KOPT-K1 (cell line): ENCODE measurements around the gene OR4L1.
"Not testable (repeated sequence)": the region's sequence is repeated elsewhere in the genome, so short reads cannot be mapped to it uniquely, and the experiment has no call there.

ENCODE experiments used
- H3K27ac ChIP-seq: fragments of 200-600 bp; sonication (generic); 2 replicates; pipeline ENCODE4 v1.5.1; 2016; ENCODE audit warnings: antibody characterized with exemption, mild to moderate bottlenecking, low read depth, low read length; ENCODE audit not compliant: poor library complexity, severe bottlenecking
- H3K36me3 ChIP-seq: fragments of 200-600 bp; sonication (generic); 2 replicates; pipeline ENCODE4 v1.5.1; 2017; ENCODE audit warnings: antibody characterized with exemption, mild to moderate bottlenecking, low read length, moderate library complexity; ENCODE audit not compliant: insufficient read depth
- H3K9me3 ChIP-seq: fragments of 200-600 bp; sonication (generic); 2 replicates; pipeline ENCODE4 v1.5.1; 2017; ENCODE audit warnings: antibody characterized with exemption, low read length, mild to moderate bottlenecking; ENCODE audit not compliant: insufficient read depth, poor library complexity, severe bottlenecking

Gene OR4L1, protein sequence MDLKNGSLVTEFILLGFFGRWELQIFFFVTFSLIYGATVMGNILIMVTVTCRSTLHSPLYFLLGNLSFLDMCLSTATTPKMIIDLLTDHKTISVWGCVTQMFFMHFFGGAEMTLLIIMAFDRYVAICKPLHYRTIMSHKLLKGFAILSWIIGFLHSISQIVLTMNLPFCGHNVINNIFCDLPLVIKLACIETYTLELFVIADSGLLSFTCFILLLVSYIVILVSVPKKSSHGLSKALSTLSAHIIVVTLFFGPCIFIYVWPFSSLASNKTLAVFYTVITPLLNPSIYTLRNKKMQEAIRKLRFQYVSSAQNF

DNA sequence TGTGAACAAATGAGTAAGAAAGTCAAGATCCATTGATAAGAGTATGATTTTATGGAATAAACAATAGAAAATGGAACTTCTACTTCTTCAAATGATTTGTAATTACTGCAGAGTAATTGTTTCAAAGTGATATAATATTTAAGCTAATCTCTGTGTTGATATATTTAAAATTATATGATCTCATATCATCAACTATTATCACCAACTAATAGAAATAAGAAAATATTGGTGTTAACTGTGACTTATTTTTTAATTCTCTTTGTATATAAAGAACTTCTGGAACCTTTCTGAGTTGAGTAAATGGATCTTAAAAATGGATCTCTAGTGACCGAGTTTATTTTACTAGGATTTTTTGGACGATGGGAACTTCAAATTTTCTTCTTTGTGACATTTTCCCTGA is at the start of gene OR4L1:
Gene OR4L1, plus strand, starts transcription at position 301 of the 400 bp plus-strand sequence. Its CDS starts 0 bp downstream, at position 301.
- Histone ChIP-seq H3K27ac (no peak within 1 kb of the TSS), H3K9me3 (no peaks in the 10 kb centered on the region), H3K36me3 (no peaks in the 10 kb centered on the region)

DNA sequence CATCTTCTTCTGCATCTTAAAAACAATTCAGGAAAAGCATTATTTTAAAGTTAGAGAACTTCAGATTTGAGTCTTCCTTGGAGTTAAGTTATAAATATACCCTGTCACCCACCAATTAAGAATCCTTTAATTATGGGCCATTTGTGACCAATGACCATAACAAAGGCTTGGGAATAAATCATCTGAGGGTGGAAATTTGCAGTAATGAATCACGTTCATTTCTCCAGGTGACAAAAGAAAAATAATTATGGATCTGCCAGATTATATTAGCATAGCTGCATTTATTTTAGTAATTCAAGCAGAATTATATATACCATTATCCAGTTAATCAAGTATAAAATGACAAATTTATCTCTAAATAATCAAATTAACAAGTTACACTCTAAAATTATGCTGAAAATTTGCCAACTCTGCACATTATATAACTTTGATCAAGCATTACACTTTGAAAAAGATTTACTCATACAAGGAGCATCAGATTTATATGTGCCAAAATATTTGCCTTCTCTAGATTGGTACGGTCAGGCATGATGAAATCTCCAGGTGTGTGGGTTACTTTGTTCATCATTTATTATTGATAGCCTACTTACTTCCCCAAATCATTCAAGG is 40.5 kb upstream of the OR4L1 start, which contains the start of gene OR4K14:
Gene OR4K14, minus strand, starts transcription at position 51 of the 609 bp plus-strand sequence. CDS start 4,114 bp downstream, outside the sequence.
- Histone ChIP-seq H3K36me3 (no peaks in the 10 kb centered on the region), H3K9me3 (no peaks in the 10 kb centered on the region), H3K27ac (no peak within 1 kb of the TSS)

DNA sequence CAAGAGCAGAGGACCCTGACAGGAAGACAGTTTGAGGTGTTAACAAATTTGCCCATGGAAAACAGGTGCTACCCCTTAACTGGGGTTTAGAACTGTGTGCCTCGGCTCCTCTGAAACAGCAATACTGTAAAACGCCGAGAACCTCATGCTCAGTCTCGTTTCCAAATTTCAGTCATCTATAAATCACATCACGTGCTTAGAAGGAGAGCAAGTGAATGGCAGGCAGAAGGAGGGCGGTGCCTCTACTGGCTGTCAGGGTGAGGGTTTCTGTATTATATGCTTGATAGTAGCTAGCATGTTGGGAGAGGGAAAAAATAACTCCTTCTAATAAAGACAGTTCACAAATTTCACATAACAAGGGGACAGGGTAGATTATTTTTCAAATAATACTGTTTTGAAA is 28.8 kb upstream of the OR4L1 start:
- Histone ChIP-seq H3K27ac (no peak overlapping the region), H3K9me3 (no peaks in the 10 kb centered on the region), H3K36me3 (no peaks in the 10 kb centered on the region)

DNA sequence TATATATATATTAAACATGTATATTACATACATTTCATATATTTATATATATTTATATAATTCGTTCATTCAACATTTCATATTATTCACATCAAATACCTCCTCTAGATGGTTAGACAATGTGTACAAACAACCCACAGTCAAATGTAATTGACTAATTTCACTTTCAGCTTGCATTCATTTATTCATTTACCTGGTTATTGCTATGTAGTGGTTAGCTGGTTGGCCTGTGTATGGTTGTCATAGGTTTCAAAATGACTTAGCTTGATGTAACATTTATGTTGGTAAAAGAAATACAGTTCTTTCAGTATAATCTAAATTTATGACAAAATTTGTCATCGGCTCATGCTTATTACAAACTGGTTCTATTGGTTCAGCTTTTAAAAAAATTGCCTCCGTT is 24.4 kb upstream of the OR4L1 start:
- no peaks in the 10 kb centered on the region for H3K9me3 ChIP-seq
- no peaks in the 10 kb centered on the region for H3K36me3 ChIP-seq

DNA sequence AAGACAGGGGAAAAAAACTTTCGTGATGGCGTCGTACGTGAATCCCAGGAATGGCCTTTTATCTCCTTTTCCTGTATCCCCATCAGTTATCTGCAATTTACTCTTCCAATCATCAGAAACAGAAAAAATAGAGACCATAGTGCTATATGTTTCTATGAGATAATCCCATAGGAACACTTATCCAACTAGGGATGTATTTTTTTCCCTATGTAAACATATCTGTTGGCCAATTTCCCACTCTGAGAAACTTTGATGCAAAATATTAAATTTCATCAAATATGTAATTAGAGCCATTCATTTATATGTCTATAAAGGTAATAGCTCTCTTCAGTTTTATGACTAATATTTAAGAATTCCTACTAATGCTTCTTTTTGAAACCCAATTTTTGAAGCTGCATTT is 23.9 kb upstream of the OR4L1 start, which contains the start of gene OR4K13:
Gene OR4K13, minus strand, starts transcription at position 101 of the 400 bp plus-strand sequence. CDS start 1,280 bp downstream, outside the sequence.
- no peak within 1 kb of the TSS for H3K27ac ChIP-seq
- no peaks in the 10 kb centered on the region for H3K9me3 ChIP-seq
- H3K36me3 ChIP-seq: no peaks in the 10 kb centered on the region

More for the DNA sequence above, 24.4 kb upstream of the OR4L1 start:
- no peak overlapping the region for H3K27ac ChIP-seq

DNA sequence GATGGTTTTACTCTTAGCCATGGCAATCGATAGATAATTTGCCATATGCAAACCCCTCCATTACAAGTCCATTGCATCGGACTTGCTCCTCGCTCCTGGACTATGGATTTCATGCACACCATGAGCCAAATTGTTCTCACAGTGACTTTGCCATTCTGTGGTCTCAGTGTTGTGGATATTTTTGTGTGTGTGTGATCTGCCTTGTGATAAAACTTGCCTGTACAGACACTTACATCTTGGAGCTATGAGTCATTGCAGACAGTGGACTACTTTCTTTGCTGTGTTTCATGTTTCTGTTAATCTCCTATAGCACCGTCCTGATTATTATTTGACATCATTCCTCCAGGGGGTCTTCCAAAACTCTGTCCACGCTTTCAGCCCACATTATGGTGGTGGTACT is 15.6 kb upstream of the OR4L1 start:
- H3K36me3 ChIP-seq: no peaks in the 10 kb centered on the region
- H3K9me3 ChIP-seq: no peaks in the 10 kb centered on the region
- no peak overlapping the region for H3K27ac ChIP-seq

DNA sequence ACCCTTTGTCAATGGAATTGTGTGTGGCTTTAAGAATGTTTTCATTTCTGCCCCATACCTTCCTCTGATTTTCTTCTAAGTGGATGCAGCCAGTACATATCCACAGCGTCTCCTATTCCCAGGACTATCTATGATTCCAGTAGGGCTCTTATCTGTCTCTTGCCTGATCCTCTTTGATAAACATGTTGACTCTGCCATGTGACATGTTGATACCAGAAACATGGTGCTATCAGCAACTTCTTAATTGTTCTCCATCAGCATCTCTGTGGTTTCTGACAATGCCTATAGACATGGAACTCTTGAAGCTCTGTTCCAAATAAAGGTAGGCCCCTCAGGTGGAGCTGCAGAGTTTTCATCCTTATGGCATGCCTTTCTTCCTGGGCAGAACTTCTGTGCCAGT is 11.6 kb upstream of the OR4L1 start:
- no peaks in the 10 kb centered on the region for H3K9me3 ChIP-seq
- no peak overlapping the region for H3K27ac ChIP-seq
- H3K36me3 ChIP-seq: no peaks in the 10 kb centered on the region

DNA sequence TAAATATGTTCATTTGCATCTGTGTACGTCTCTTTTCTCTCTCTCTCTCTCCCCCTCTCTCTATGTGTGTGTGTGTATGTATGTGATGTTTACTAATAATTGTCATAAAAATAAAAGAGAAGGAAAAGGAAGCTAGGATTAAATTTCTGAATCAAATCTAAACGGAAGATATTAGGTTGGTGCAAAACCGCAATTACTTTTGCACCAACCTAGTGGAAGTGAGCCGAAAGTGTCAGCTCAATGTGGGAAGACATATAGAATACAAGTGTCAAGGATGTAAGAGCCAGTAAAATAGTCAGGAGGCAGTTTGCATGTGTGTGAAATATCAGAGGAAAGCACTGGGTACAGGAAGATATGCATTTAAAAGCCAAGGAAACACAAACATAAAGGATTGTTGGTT is 32.2 kb downstream of the OR4L1 start:
- Histone ChIP-seq H3K36me3 (no peaks in the 10 kb centered on the region), H3K9me3 (no peaks in the 10 kb centered on the region), H3K27ac (no peak overlapping the region)

DNA sequence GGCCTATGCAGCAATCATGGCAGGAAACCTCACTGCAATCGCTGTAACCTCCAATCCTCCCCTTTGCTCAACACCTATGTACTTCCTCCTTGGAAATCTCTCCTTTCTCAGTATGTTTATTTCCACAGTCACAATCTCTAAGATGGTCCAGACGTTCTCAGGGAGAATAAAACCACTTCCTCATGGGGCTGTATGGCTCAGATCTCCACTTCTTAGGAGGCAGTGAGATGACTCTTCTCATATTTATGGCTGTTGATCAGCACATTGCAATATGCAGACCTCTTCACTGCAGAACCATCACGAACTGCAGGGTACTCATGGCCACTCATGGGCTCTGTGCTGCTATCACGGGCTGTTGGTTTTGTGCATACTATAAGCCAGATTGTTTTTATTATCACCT is 33.6 kb downstream of the OR4L1 start:
- Histone ChIP-seq H3K27ac (no peak overlapping the region), H3K9me3 (no peaks in the 10 kb centered on the region), H3K36me3 (no peaks in the 10 kb centered on the region)

DNA sequence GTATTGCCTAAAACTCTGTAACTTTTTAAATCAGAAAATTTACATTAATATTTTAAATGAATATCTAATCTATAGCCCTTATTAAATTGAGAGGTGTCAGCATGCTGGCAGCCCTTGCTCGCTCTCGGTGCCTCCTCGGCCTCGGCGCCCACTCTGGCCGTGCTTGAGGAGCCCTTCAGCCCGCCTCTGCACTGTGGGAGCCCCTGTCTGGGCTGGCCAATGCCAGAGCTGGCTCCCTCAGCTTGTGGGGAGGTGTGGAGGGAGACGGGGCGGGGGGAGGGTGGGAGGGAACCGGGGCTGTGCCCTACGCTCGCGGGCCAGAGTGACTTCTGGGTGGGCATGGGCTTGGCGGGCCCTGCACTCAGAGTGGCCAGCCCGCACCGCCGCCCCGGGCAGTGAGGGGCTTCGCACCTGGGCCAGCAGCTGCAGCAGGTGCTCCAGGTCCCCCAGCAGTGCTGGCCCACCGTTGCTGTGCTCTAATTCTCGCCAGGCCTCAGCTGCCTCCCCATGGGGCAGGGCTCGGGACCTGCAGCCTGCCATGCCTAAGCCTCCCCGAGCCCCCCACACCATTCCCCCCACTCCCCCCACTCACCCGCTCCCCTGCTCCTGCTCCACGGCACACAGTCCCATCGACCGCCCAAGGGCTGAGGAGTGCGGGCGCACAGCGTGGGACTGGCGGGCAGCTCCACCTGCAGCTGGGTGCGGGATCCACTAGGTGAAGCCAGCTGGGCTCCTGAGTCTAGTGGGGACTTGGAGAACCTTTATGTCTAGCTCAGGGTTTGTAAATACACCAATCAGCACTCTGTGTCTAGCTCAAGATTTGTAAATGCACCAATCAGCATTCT is 39.3 kb downstream of the OR4L1 start:
- not testable (repeated sequence) for H3K27ac ChIP-seq, H3K36me3 ChIP-seq, H3K9me3 ChIP-seq

DNA sequence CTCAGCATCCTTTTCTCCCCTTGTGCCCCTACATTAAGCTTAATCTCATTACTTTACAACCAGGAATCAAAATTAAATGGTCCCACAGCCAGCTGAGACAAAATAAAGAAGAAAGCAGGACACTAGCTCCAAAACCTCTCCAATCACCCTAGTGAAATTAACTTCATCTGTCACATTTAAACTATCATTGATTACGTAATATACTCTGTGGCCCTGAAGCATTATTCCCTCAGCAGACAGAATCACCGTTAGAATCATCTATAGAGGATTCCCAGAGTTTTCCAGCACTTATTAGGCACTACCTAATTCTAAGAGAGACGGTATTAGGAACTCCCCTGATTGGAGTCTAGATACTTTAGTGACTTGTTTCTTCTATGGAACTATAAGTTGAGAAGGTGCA is 50.6 kb downstream of the OR4L1 start, which contains the start of gene OR4K17:
Gene OR4K17, plus strand, starts transcription at position 302 of the 400 bp plus-strand sequence. CDS start 6,761 bp downstream, outside the sequence.
- H3K9me3 ChIP-seq: no peaks in the 10 kb centered on the region

More for the DNA sequence above, 50.6 kb downstream of the OR4L1 start, which contains the start of gene OR4K17:
- Histone ChIP-seq H3K27ac (no peak within 1 kb of the TSS), H3K36me3 (no peaks in the 10 kb centered on the region)
